HEK293 (cell line): ENCODE data around the gene TXN.
"Not testable (repeated sequence)": the region's sequence is repeated elsewhere in the genome, so short reads cannot be mapped to it uniquely, and the experiment has no call there.

ENCODE experiments used
- CTCF ChIA-PET: fragments of 350-600 bp; formaldehyde crosslinking; extraction: SDS; loops from one replicate; lab custom pipeline; 2021; ENCODE audit warnings: antibody characterized with exemption; lab: Yijun Ruan, JAX
- POLR2A ChIA-PET: fragments of 300-600 bp; formaldehyde crosslinking; extraction: SDS; loops from one replicate; lab custom pipeline; 2020; ENCODE audit warnings: antibody characterized with exemption, inconsistent platforms; lab: Yijun Ruan, JAX
- H3K27ac ChIP-seq: fragments of 200-500 bp; sonication (Bioruptor generic); 2 replicates; pipeline ENCODE4 v1.5.1; 2014; ENCODE audit warnings: low read depth, low read length, control low read depth, inconsistent platforms; ENCODE audit errors: extremely low read depth
- H3K36me3 ChIP-seq, 2 experiments: fragments of 200-500 bp in 1 of 2; sonication (Bioruptor generic) in 1 of 2; 1 replicate in 1 of 2; 2 replicates in 1 of 2; pipeline ENCODE4 v1.5.1; 2014 to 2017; ENCODE audit warnings: inconsistent platforms in 2 of 2, low read length in 2 of 2; ENCODE audit not compliant: control insufficient read depth in 2 of 2, insufficient read depth in 1 of 2
- H3K4me1 ChIP-seq: fragments of 200-500 bp; sonication (Bioruptor generic); 2 replicates; pipeline ENCODE4 v1.5.1; 2014; ENCODE audit warnings: mild to moderate bottlenecking, low read length, inconsistent platforms; ENCODE audit not compliant: control insufficient read depth, insufficient read depth
- H3K4me3 ChIP-seq: 2 replicates; pipeline ENCODE4 v1.5.1; 2011; ENCODE audit warnings: low read depth, mild to moderate bottlenecking, control low read depth, low read length, moderate library complexity
- H3K9me3 ChIP-seq: fragments of 200-500 bp; sonication (Bioruptor generic); 2 replicates; pipeline ENCODE4 v1.5.1; 2014; ENCODE audit warnings: low read depth, low read length, inconsistent platforms; ENCODE audit not compliant: control insufficient read depth, insufficient read depth
- EGR2 ChIP-seq: fragments of 450-650 bp; formaldehyde crosslinking; IDR thresholded peaks from 2 replicates; pipeline ENCODE4 v1.5.1; 2016; ENCODE audit warnings: low read depth, missing biosample characterization, missing genetic modification characterization
- IKZF3 ChIP-seq: fragments of 450-650 bp; IDR thresholded peaks from 2 replicates; pipeline ENCODE4 v1.5.0; 2018; ENCODE audit warnings: missing biosample characterization, mild to moderate bottlenecking, missing genetic modification characterization, moderate library complexity
- KLF10 ChIP-seq: fragments of 450-650 bp; IDR thresholded peaks from 2 replicates; pipeline ENCODE4 v1.5.1; 2018; ENCODE audit warnings: missing biosample characterization, mild to moderate bottlenecking, missing genetic modification characterization
- KLF9 ChIP-seq: fragments of 450-650 bp; formaldehyde crosslinking; IDR thresholded peaks from 2 replicates; pipeline ENCODE4 v1.5.1; 2016; ENCODE audit warnings: missing biosample characterization, missing genetic modification characterization, low read depth
- REPIN1 ChIP-seq: fragments of 450-650 bp; formaldehyde crosslinking; IDR thresholded peaks from 2 replicates; pipeline ENCODE4 v1.5.1; 2017; ENCODE audit warnings: missing biosample characterization, missing genetic modification characterization, low read depth
- YY2 ChIP-seq: fragments of 450-650 bp; formaldehyde crosslinking; IDR thresholded peaks from 2 replicates; pipeline ENCODE4 v1.5.1; 2016; ENCODE audit warnings: missing biosample characterization, missing genetic modification characterization
- ZFP41 ChIP-seq: fragments of 450-650 bp; formaldehyde crosslinking; IDR thresholded peaks from 2 replicates; pipeline ENCODE4 v1.5.1; 2016; ENCODE audit warnings: missing biosample characterization, missing genetic modification characterization, borderline replicate concordance
- ZNF184 ChIP-seq: fragments of 450-650 bp; IDR thresholded peaks from 2 replicates; pipeline ENCODE4 v1.5.1; 2018; ENCODE audit warnings: missing biosample characterization, mild to moderate bottlenecking, missing genetic modification characterization
- ZNF623 ChIP-seq: fragments of 450-650 bp; formaldehyde crosslinking; IDR thresholded peaks from 2 replicates; pipeline ENCODE4 v1.5.1; 2016; ENCODE audit warnings: missing biosample characterization, missing genetic modification characterization
- ZNF660 ChIP-seq: fragments of 450-650 bp; IDR thresholded peaks from 2 replicates; pipeline ENCODE4 v1.5.1; 2018; ENCODE audit warnings: missing biosample characterization, mild to moderate bottlenecking, missing genetic modification characterization
- ZNF670 ChIP-seq: fragments of 450-650 bp; formaldehyde crosslinking; IDR thresholded peaks from 2 replicates; pipeline ENCODE4 v1.5.1; 2016; ENCODE audit warnings: missing biosample characterization, missing genetic modification characterization, low read depth
- ZNF677 ChIP-seq: fragments of 450-650 bp; IDR thresholded peaks from 2 replicates; pipeline ENCODE4 v1.5.0; 2018; ENCODE audit warnings: missing biosample characterization, mild to moderate bottlenecking, missing genetic modification characterization, moderate library complexity
- TF ChIP-seq, protein P1 (sequence below): fragments of 450-650 bp; formaldehyde crosslinking; IDR thresholded peaks from 2 replicates; pipeline ENCODE4 v1.5.1; 2016; ENCODE audit warnings: missing biosample characterization, missing genetic modification characterization, borderline replicate concordance
- TF ChIP-seq, protein P2 (sequence below): fragments of 450-650 bp; formaldehyde crosslinking; IDR thresholded peaks from 2 replicates; pipeline ENCODE4 v1.5.1; 2017; ENCODE audit warnings: missing biosample characterization, missing genetic modification characterization
- TF ChIP-seq, protein P3 (sequence below): fragments of 450-650 bp; formaldehyde crosslinking; IDR thresholded peaks from 2 replicates; pipeline ENCODE4 v1.5.1; 2016; ENCODE audit warnings: missing biosample characterization, missing genetic modification characterization, low read depth
- TF ChIP-seq, protein P4 (sequence below): fragments of 450-650 bp; formaldehyde crosslinking; IDR thresholded peaks from 2 replicates; pipeline ENCODE4 v1.5.1; 2016; ENCODE audit warnings: missing biosample characterization, missing genetic modification characterization
- TF ChIP-seq, protein P5 (sequence below): fragments of 450-650 bp; formaldehyde crosslinking; IDR thresholded peaks from 2 replicates; pipeline ENCODE4 v1.5.1; 2016; ENCODE audit warnings: missing biosample characterization, missing genetic modification characterization

Gene TXN

DNA sequence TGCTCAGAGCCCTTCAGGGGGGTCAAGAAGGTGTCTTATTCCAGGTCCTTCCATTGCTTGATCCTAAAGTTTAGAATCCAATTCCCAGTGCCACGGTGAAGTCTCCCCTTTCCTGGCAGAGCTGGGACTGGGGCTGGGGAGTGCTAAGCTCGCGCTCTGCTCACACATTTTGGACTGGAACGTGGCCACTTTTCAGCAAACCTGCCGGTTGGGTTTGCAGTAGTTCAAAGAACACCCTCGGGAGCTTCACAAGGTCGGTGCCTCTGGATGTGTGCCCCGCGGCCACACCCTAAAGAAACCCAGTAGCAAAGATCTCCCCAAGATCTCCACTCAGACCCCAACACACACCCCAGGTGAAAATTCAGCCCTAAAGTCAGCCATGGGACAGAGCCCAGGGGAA is 48.3 kb downstream of the TXN start, which contains the start of gene C9orf152 (continued):
- TF ChIP-seq, protein P1, sequence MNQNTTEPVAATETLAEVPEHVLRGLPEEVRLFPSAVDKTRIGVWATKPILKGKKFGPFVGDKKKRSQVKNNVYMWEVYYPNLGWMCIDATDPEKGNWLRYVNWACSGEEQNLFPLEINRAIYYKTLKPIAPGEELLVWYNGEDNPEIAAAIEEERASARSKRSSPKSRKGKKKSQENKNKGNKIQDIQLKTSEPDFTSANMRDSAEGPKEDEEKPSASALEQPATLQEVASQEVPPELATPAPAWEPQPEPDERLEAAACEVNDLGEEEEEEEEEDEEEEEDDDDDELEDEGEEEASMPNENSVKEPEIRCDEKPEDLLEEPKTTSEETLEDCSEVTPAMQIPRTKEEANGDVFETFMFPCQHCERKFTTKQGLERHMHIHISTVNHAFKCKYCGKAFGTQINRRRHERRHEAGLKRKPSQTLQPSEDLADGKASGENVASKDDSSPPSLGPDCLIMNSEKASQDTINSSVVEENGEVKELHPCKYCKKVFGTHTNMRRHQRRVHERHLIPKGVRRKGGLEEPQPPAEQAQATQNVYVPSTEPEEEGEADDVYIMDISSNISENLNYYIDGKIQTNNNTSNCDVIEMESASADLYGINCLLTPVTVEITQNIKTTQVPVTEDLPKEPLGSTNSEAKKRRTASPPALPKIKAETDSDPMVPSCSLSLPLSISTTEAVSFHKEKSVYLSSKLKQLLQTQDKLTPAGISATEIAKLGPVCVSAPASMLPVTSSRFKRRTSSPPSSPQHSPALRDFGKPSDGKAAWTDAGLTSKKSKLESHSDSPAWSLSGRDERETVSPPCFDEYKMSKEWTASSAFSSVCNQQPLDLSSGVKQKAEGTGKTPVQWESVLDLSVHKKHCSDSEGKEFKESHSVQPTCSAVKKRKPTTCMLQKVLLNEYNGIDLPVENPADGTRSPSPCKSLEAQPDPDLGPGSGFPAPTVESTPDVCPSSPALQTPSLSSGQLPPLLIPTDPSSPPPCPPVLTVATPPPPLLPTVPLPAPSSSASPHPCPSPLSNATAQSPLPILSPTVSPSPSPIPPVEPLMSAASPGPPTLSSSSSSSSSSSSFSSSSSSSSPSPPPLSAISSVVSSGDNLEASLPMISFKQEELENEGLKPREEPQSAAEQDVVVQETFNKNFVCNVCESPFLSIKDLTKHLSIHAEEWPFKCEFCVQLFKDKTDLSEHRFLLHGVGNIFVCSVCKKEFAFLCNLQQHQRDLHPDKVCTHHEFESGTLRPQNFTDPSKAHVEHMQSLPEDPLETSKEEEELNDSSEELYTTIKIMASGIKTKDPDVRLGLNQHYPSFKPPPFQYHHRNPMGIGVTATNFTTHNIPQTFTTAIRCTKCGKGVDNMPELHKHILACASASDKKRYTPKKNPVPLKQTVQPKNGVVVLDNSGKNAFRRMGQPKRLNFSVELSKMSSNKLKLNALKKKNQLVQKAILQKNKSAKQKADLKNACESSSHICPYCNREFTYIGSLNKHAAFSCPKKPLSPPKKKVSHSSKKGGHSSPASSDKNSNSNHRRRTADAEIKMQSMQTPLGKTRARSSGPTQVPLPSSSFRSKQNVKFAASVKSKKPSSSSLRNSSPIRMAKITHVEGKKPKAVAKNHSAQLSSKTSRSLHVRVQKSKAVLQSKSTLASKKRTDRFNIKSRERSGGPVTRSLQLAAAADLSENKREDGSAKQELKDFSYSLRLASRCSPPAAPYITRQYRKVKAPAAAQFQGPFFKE (tag by site-specific recombination): no peak

DNA sequence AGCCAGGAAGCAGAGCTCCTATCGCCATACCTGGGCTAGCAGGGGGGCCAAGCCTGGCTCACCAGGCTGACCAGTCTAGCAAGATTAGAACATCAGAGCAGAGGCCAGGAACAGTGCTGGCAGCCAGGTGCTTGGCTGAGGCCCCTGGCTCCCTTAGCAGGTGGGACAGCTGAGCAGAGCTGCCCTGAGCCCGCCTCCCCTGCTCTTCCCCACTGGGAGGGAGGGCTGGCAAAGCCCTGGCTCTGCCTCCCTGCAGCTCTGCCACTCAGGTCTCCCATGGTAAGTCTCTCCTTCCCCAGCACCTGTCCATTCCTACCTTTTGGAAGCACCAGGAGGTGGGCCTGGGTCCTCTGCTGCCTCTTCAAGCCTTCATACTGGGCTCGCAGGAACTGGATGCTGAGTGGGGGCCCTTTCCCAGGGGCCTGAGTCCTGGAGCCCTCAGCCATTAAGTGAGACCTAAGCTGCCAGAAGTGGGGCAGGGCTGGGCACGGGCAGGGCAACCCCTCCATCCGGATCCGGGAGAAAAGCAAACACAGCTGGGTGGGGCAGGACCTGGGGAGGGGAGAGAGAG is 49.2 kb downstream of the TXN start:
- CTCF ChIA-PET: interaction anchor here (0.6 to 1.9 kb wide), 3 partner anchors 9 to 822 kb away, joined by 3 to 10 read pairs (median 5); no protein-coding TSS in a partner anchor
- no peak for TF ChIP-seq KLF9 (tag by site-specific recombination)
- TF ChIP-seq, protein P2, sequence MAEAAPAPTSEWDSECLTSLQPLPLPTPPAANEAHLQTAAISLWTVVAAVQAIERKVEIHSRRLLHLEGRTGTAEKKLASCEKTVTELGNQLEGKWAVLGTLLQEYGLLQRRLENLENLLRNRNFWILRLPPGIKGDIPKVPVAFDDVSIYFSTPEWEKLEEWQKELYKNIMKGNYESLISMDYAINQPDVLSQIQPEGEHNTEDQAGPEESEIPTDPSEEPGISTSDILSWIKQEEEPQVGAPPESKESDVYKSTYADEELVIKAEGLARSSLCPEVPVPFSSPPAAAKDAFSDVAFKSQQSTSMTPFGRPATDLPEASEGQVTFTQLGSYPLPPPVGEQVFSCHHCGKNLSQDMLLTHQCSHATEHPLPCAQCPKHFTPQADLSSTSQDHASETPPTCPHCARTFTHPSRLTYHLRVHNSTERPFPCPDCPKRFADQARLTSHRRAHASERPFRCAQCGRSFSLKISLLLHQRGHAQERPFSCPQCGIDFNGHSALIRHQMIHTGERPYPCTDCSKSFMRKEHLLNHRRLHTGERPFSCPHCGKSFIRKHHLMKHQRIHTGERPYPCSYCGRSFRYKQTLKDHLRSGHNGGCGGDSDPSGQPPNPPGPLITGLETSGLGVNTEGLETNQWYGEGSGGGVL (tag by site-specific recombination): no peak
- no peak for TF ChIP-seq ZNF677 (tag by site-specific recombination)
- TF ChIP-seq, protein P3, sequence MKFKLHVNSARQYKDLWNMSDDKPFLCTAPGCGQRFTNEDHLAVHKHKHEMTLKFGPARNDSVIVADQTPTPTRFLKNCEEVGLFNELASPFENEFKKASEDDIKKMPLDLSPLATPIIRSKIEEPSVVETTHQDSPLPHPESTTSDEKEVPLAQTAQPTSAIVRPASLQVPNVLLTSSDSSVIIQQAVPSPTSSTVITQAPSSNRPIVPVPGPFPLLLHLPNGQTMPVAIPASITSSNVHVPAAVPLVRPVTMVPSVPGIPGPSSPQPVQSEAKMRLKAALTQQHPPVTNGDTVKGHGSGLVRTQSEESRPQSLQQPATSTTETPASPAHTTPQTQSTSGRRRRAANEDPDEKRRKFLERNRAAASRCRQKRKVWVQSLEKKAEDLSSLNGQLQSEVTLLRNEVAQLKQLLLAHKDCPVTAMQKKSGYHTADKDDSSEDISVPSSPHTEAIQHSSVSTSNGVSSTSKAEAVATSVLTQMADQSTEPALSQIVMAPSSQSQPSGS (tag by site-specific recombination): no peak
- no peak for TF ChIP-seq EGR2
- no peak for TF ChIP-seq REPIN1 (tag by site-specific recombination)
- no peak for TF ChIP-seq ZNF623
- no peaks in the 10 kb centered on the region for H3K9me3 ChIP-seq
- H3K27ac ChIP-seq: no peak overlapping the region
- H3K4me1 ChIP-seq: no peaks in the 10 kb centered on the region
- no peaks in the 10 kb centered on the region for H3K36me3 ChIP-seq
- no peak overlapping the region for H3K4me3 ChIP-seq
- POLR2A ChIA-PET: no interaction called here

DNA sequence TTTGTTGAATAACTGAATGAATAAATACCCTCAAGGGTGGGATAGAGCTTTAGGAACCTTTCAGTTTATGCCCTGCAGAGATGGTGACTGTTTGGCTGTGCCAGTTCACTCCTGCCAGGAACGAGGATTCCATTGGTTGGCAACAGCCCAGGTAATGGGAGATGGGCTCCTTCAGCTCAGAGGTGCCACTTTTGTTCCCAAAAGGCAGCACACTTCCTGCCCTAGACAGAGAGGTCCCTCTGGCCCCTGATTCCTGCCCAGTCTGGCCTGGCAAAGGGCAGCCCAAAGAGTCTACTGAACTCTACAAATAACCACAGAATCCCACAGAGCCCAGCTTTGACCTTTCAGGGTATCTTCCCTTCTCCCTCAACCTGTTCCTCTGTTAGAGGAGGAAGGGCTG is 49.9 kb downstream of the TXN start:
- Histone ChIP-seq H3K9me3 (no peaks in the 10 kb centered on the region), H3K4me1 (no peaks in the 10 kb centered on the region), H3K36me3 (no peaks in the 10 kb centered on the region), H3K27ac (no peak overlapping the region), H3K4me3 (no peak overlapping the region)
- POLR2A ChIA-PET: no interaction called here
- TF ChIP-seq, protein P4, sequence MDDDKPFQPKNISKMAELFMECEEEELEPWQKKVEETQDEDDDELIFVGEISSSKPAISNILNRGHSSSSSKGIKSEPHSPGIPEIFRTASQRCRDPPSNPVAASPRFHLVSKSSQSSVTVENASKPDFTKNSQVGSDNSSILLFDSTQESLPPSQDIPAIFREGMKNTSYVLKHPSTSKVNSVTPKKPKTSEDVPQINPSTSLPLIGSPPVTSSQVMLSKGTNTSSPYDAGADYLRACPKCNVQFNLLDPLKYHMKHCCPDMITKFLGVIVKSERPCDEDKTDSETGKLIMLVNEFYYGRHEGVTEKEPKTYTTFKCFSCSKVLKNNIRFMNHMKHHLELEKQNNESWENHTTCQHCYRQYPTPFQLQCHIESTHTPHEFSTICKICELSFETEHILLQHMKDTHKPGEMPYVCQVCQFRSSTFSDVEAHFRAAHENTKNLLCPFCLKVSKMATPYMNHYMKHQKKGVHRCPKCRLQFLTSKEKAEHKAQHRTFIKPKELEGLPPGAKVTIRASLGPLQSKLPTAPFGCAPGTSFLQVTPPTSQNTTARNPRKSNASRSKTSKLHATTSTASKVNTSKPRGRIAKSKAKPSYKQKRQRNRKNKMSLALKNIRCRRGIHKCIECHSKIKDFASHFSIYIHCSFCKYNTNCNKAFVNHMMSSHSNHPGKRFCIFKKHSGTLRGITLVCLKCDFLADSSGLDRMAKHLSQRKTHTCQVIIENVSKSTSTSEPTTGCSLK (tag by site-specific recombination): no peak
- TF ChIP-seq YY2 (tag by site-specific recombination) (no peak), ZNF660 (no peak), ZFP41 (tag by site-specific recombination) (no peak), ZNF184 (tag by site-specific recombination) (no peak), KLF10 (tag by site-specific recombination) (no peak), ZNF670 (tag by site-specific recombination) (no peak), IKZF3 (no peak)
- TF ChIP-seq, protein P5, sequence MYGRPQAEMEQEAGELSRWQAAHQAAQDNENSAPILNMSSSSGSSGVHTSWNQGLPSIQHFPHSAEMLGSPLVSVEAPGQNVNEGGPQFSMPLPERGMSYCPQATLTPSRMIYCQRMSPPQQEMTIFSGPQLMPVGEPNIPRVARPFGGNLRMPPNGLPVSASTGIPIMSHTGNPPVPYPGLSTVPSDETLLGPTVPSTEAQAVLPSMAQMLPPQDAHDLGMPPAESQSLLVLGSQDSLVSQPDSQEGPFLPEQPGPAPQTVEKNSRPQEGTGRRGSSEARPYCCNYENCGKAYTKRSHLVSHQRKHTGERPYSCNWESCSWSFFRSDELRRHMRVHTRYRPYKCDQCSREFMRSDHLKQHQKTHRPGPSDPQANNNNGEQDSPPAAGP (tag by site-specific recombination): no peak
- CTCF ChIA-PET: interaction anchor here (1.0 to 1.9 kb wide), 3 partner anchors 10 to 23 kb away, joined by 4 to 10 read pairs (median 5); no protein-coding TSS in a partner anchor

DNA sequence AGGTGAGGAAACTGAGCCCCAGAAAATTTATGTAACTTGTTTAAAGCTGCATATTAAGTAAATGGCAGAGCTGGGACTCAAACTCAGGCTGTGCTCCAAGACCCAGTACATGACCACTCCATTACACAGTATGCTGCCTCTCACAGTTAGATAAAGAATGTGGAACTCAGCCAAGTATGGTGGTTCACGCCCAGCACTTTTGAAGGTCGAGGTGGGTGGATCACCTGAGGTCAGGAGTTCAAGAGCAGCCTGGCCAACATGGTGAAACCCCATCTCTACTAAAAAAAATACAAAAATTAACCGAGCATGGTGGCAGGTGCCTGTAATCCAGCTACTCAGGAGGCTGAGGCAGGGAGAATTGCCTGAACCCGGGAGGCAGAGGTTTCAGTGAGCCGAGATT is 50.7 kb downstream of the TXN start:
- H3K36me3 ChIP-seq, H3K4me1 ChIP-seq, H3K27ac ChIP-seq, H3K4me3 ChIP-seq, POLR2A ChIA-PET, H3K9me3 ChIP-seq: not testable (repeated sequence)
- CTCF ChIA-PET: interaction anchor here (0.5 to 1.9 kb wide), 5 partner anchors 11 to 318 kb away, joined by 3 to 10 read pairs (median 4); no protein-coding TSS in a partner anchor
